HL-60 (cell line): ENCODE data around the gene VPS35L.

Source experiments
- POLR2AphosphoS5 ChIP-seq: IDR thresholded peaks from 2 replicates; pipeline ENCODE4 v1.6.1; 2012; ENCODE audit warnings: low read depth
- SPI1 ChIP-seq: IDR thresholded peaks from 2 replicates; pipeline ENCODE4 v1.6.1; 2012; ENCODE audit warnings: low read depth, mild to moderate bottlenecking, borderline replicate concordance
- TF ChIP-seq, protein P1 (sequence below): IDR thresholded peaks from one replicate; pipeline ENCODE4 v1.5.1; 2011; ENCODE audit warnings: low read length, control low read depth, inconsistent platforms; ENCODE audit not compliant: insufficient read depth
- TF ChIP-seq, protein P2 (sequence below): IDR thresholded peaks from 2 replicates; pipeline ENCODE4 v1.6.1; 2012; ENCODE audit warnings: low read depth; ENCODE audit not compliant: insufficient replicate concordance

- no peak for TF ChIP-seq POLR2AphosphoS5
- TF ChIP-seq, protein P1, sequence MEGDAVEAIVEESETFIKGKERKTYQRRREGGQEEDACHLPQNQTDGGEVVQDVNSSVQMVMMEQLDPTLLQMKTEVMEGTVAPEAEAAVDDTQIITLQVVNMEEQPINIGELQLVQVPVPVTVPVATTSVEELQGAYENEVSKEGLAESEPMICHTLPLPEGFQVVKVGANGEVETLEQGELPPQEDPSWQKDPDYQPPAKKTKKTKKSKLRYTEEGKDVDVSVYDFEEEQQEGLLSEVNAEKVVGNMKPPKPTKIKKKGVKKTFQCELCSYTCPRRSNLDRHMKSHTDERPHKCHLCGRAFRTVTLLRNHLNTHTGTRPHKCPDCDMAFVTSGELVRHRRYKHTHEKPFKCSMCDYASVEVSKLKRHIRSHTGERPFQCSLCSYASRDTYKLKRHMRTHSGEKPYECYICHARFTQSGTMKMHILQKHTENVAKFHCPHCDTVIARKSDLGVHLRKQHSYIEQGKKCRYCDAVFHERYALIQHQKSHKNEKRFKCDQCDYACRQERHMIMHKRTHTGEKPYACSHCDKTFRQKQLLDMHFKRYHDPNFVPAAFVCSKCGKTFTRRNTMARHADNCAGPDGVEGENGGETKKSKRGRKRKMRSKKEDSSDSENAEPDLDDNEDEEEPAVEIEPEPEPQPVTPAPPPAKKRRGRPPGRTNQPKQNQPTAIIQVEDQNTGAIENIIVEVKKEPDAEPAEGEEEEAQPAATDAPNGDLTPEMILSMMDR: no peak
- TF ChIP-seq, protein P2, sequence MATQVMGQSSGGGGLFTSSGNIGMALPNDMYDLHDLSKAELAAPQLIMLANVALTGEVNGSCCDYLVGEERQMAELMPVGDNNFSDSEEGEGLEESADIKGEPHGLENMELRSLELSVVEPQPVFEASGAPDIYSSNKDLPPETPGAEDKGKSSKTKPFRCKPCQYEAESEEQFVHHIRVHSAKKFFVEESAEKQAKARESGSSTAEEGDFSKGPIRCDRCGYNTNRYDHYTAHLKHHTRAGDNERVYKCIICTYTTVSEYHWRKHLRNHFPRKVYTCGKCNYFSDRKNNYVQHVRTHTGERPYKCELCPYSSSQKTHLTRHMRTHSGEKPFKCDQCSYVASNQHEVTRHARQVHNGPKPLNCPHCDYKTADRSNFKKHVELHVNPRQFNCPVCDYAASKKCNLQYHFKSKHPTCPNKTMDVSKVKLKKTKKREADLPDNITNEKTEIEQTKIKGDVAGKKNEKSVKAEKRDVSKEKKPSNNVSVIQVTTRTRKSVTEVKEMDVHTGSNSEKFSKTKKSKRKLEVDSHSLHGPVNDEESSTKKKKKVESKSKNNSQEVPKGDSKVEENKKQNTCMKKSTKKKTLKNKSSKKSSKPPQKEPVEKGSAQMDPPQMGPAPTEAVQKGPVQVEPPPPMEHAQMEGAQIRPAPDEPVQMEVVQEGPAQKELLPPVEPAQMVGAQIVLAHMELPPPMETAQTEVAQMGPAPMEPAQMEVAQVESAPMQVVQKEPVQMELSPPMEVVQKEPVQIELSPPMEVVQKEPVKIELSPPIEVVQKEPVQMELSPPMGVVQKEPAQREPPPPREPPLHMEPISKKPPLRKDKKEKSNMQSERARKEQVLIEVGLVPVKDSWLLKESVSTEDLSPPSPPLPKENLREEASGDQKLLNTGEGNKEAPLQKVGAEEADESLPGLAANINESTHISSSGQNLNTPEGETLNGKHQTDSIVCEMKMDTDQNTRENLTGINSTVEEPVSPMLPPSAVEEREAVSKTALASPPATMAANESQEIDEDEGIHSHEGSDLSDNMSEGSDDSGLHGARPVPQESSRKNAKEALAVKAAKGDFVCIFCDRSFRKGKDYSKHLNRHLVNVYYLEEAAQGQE: no peak
- TF ChIP-seq SPI1: no peak
Observed at GRCh38 chr16:19733551-19733950, 178.0 kb downstream of the VPS35L start.
